DOHH2 (cell line): ENCODE data around the gene ICOSLG.
"Not testable (repeated sequence)": the region's sequence is repeated elsewhere in the genome, so short reads cannot be mapped to it uniquely, and the experiment has no call there.

Source experiments
- EZH2phosphoT487 ChIP-seq: fragments of 200-600 bp; sonication (generic); IDR thresholded peaks from 2 replicates; pipeline ENCODE4 v1.6.1; 2017; ENCODE audit warnings: borderline replicate concordance, mild to moderate bottlenecking, antibody characterized with exemption, low read length, moderate library complexity, mixed read lengths
- TF ChIP-seq, protein P1 (sequence below): fragments of 200-600 bp; sonication (generic); IDR thresholded peaks from one replicate; pipeline ENCODE4 v1.5.1; 2014; ENCODE audit warnings: antibody characterized with exemption, mild to moderate bottlenecking, low read depth, low read length; ENCODE audit not compliant: poor library complexity, severe bottlenecking

DNA sequence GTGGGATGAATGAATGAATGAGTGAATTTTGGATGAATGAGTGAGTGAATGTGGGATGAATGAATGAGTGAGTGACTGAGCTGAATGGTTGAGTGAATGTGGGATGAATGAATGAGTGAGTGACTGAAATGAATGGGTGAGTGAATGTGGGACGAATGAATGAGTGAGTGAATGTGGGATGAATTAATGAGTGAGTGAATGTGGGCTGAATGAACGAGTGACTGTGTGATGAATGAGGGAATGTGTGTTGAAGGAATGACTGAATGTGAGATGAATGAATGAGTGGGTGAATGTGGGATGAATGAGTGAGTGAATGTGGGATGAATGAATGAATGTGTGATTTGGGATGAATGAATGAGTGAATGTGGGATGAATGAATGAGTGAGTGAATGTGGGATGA is 28.8 kb downstream of the ICOSLG start:
- TF ChIP-seq, protein P1, sequence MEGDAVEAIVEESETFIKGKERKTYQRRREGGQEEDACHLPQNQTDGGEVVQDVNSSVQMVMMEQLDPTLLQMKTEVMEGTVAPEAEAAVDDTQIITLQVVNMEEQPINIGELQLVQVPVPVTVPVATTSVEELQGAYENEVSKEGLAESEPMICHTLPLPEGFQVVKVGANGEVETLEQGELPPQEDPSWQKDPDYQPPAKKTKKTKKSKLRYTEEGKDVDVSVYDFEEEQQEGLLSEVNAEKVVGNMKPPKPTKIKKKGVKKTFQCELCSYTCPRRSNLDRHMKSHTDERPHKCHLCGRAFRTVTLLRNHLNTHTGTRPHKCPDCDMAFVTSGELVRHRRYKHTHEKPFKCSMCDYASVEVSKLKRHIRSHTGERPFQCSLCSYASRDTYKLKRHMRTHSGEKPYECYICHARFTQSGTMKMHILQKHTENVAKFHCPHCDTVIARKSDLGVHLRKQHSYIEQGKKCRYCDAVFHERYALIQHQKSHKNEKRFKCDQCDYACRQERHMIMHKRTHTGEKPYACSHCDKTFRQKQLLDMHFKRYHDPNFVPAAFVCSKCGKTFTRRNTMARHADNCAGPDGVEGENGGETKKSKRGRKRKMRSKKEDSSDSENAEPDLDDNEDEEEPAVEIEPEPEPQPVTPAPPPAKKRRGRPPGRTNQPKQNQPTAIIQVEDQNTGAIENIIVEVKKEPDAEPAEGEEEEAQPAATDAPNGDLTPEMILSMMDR, result not testable (repeated sequence)
- TF ChIP-seq EZH2phosphoT487, result not testable (repeated sequence)
